H1 (cell line): Measurements from ENCODE around the gene KLHL29. TPM values are rescaled to one million over a fixed set of nuclear protein-coding genes. Genes with fewer than 3 reads are reported as not detected.

ENCODE experiments used
- CTCF ChIA-PET: fragments of 300-600 bp; sonication (Branson Sonifier 250); formaldehyde crosslinking; loops from one replicate; lab custom pipeline; 2021; ENCODE audit not compliant: partially characterized antibody; lab: Charles Lee
- POLR2A ChIA-PET: fragments of 300-600 bp; sonication (Branson Sonifier 250); formaldehyde crosslinking; loops from one replicate; lab custom pipeline; 2021; ENCODE audit warnings: inconsistent platforms; ENCODE audit not compliant: partially characterized antibody; lab: Charles Lee
- DNase-seq, 2 experiments: peaks; one replicate each; pipeline versions ENCODE4 v3.0.0 to v3.0.0-alpha.2; 2010 to 2022; ENCODE audit warnings: low spot score in 2 of 2, low read depth in 1 of 2, mixed read lengths in 1 of 2
- FAIRE-seq: peaks from 2 replicates; lab custom pipeline; 2011; peaks lifted over from hg19 to GRCh38; lab: Jason Lieb, UNC
- H2AFZ ChIP-seq: 2 replicates; pipeline ENCODE4 v1.8.1; 2012; ENCODE audit warnings: low read length, inconsistent platforms
- H2AK5ac ChIP-seq: 2 replicates; pipeline ENCODE4 v1.6.1; 2013; ENCODE audit warnings: low read depth, low read length
- H2BK120ac ChIP-seq: replicated peaks from 2 replicates; pipeline ENCODE3; 2013; ENCODE audit warnings: low read depth, low read length, inconsistent platforms
- H2BK12ac ChIP-seq: 2 replicates; pipeline ENCODE4 v1.6.1; 2013; ENCODE audit warnings: low read depth, low read length
- H2BK15ac ChIP-seq: 2 replicates; pipeline ENCODE4 v1.6.1; 2013; ENCODE audit warnings: low read length
- H2BK20ac ChIP-seq: 2 replicates; pipeline ENCODE4 v1.6.1; 2013; ENCODE audit warnings: low read length
- H2BK5ac ChIP-seq: 2 replicates; pipeline ENCODE4 v1.6.1; 2013; ENCODE audit warnings: low read depth, low read length
- H3K14ac ChIP-seq: 2 replicates; pipeline ENCODE4 v1.6.1; 2013; ENCODE audit warnings: inconsistent platforms; ENCODE audit not compliant: insufficient read length
- H3K18ac ChIP-seq: 2 replicates; pipeline ENCODE4 v1.6.1; 2013; ENCODE audit warnings: low read length; ENCODE audit errors: extremely low read depth
- H3K23ac ChIP-seq: 2 replicates; pipeline ENCODE4 v1.6.1; 2013; ENCODE audit warnings: inconsistent platforms; ENCODE audit not compliant: insufficient read length
- H3K23me2 ChIP-seq: 2 replicates; pipeline ENCODE4 v1.6.1; 2013; ENCODE audit warnings: low read depth, low read length
- H3K27ac ChIP-seq: 2 replicates; pipeline ENCODE4 v1.6.1; 2011; ENCODE audit warnings: low read depth, low read length, inconsistent platforms
- H3K27me3 ChIP-seq, 4 experiments: replicated peaks in 1 of 4; 1 replicate in 1 of 4; 2 replicates in 3 of 4; pipeline versions ENCODE4 v1.6.1 to v1.8.1; 2011 to 2013; ENCODE audit warnings: low read length in 3 of 4, mild to moderate bottlenecking in 3 of 4, inconsistent platforms in 2 of 4, mixed read lengths in 2 of 4, moderate library complexity in 1 of 4; ENCODE audit not compliant: control insufficient read depth in 3 of 4, insufficient read depth in 3 of 4; ENCODE audit errors: extremely low read depth in 1 of 4
- H3K36me3 ChIP-seq, 4 experiments: 2 replicates each; pipeline versions ENCODE4 v1.6.1 to v1.8.1; 2011 to 2013; ENCODE audit warnings: mild to moderate bottlenecking in 4 of 4, low read length in 3 of 4, moderate library complexity in 2 of 4, control low read depth in 1 of 4, inconsistent platforms in 1 of 4; ENCODE audit not compliant: insufficient read depth in 4 of 4, control insufficient read depth in 2 of 4
- H3K4ac ChIP-seq: replicated peaks from 2 replicates; pipeline ENCODE3; 2013; ENCODE audit warnings: low read length, low read depth, mixed read lengths, inconsistent platforms; ENCODE audit not compliant: insufficient read length
- H3K4me1 ChIP-seq, 4 experiments: replicated peaks in 1 of 4; 1 replicate in 1 of 4; 2 replicates in 3 of 4; pipeline versions ENCODE4 v1.6.1 to v1.8.1; 2011 to 2013; ENCODE audit warnings: low read length in 3 of 4, inconsistent platforms in 2 of 4, mixed read lengths in 1 of 4; ENCODE audit not compliant: insufficient read depth in 4 of 4, control insufficient read depth in 3 of 4
- H3K4me2 ChIP-seq, 2 experiments: 2 replicates each; pipeline versions ENCODE4 v1.6.1 to v1.8.1; 2011 to 2013; ENCODE audit warnings: low read depth in 2 of 2, low read length in 2 of 2, control low read depth in 1 of 2, inconsistent platforms in 1 of 2, mild to moderate bottlenecking in 1 of 2; ENCODE audit not compliant: insufficient read depth in 1 of 2
- H3K4me3 ChIP-seq, 4 experiments: fragments of 200-600, 300-600 bp in 1 of 4; sonication (generic), shearing (Covaris generic), sonication (Bioruptor Twin) in 1 of 4; 2 replicates each; pipeline versions ENCODE4 v1.5.1 to v1.8.1; 2011 to 2016; ENCODE audit warnings: low read length in 4 of 4, low read depth in 3 of 4, control low read depth in 2 of 4, inconsistent platforms in 2 of 4, mild to moderate bottlenecking in 2 of 4, mixed read lengths in 1 of 4, moderate library complexity in 1 of 4; ENCODE audit not compliant: insufficient read depth in 2 of 4; ENCODE audit errors: extremely low read depth in 1 of 4
- H3K56ac ChIP-seq: replicated peaks from 2 replicates; pipeline ENCODE3; 2013; ENCODE audit warnings: low read depth, mild to moderate bottlenecking, mixed read lengths, low read length, inconsistent platforms; ENCODE audit not compliant: insufficient read length
- H3K79me1 ChIP-seq: 2 replicates; pipeline ENCODE4 v1.6.1; 2013; ENCODE audit warnings: low read depth, low read length, control low read depth
- H3K79me2 ChIP-seq, 2 experiments: 2 replicates each; pipeline versions ENCODE4 v1.6.1 to v1.8.1; 2012 to 2013; ENCODE audit warnings: low read length in 2 of 2, mild to moderate bottlenecking in 2 of 2, inconsistent platforms in 1 of 2; ENCODE audit not compliant: insufficient read depth in 2 of 2, control insufficient read depth in 1 of 2
- H3K9ac ChIP-seq, 4 experiments: replicated peaks in 1 of 4; 1 replicate in 1 of 4; 2 replicates in 3 of 4; pipeline versions ENCODE4 v1.6.1 to v1.8.1; 2011 to 2013; ENCODE audit warnings: low read depth in 3 of 4, low read length in 3 of 4, control low read depth in 2 of 4, mild to moderate bottlenecking in 2 of 4, moderate library complexity in 2 of 4, inconsistent platforms in 1 of 4; ENCODE audit errors: extremely low read depth in 1 of 4
- H3K9me3 ChIP-seq, 2 experiments: 2 replicates each; pipeline versions ENCODE4 v1.6.1 to v1.8.1; 2012 to 2013; ENCODE audit warnings: mild to moderate bottlenecking in 2 of 2, moderate library complexity in 2 of 2, control low read depth in 1 of 2, inconsistent platforms in 1 of 2, low read depth in 1 of 2, low read length in 1 of 2, mixed read lengths in 1 of 2; ENCODE audit not compliant: insufficient read depth in 2 of 2
- H4K20me1 ChIP-seq, 2 experiments: replicated peaks in 1 of 2; 2 replicates each; pipeline versions ENCODE3 to v1.8.1; 2011 to 2013; ENCODE audit warnings: inconsistent platforms in 2 of 2, low read length in 2 of 2, mild to moderate bottlenecking in 1 of 2; ENCODE audit not compliant: insufficient read depth in 2 of 2, control insufficient read depth in 1 of 2
- H4K5ac ChIP-seq: 2 replicates; pipeline ENCODE4 v1.6.1; 2013; ENCODE audit warnings: low read length, low read depth, mixed read lengths, inconsistent platforms; ENCODE audit not compliant: insufficient read length
- H4K8ac ChIP-seq: 2 replicates; pipeline ENCODE4 v1.8.0; 2013; ENCODE audit warnings: mild to moderate bottlenecking, moderate library complexity, low read length, inconsistent platforms; ENCODE audit not compliant: insufficient read depth; ENCODE audit errors: extremely low read depth
- H4K91ac ChIP-seq: replicated peaks from 2 replicates; pipeline ENCODE3; 2013; ENCODE audit warnings: low read length, mixed read lengths, inconsistent platforms; ENCODE audit not compliant: insufficient read length
- CHD2 ChIP-seq: IDR thresholded peaks from 2 replicates; pipeline ENCODE4 v1.6.1; 2012; ENCODE audit warnings: low read length, improper control_type of control experiment
- CREB1 ChIP-seq: IDR thresholded peaks from 2 replicates; pipeline ENCODE4 v1.6.1; 2012; ENCODE audit warnings: inconsistent platforms
- EZH2 ChIP-seq: fragments of 200-600 bp; sonication (generic); IDR thresholded peaks from 2 replicates; pipeline ENCODE4 v1.7.1; 2012; ENCODE audit warnings: low read depth, mild to moderate bottlenecking, moderate library complexity, low read length, inconsistent platforms; ENCODE audit not compliant: severe bottlenecking
- JUN ChIP-seq: IDR thresholded peaks from 2 replicates; pipeline ENCODE4 v1.6.1; 2011; ENCODE audit warnings: low read depth, mild to moderate bottlenecking, improper control_type of control experiment, low read length
- KDM5A ChIP-seq: fragments of 200-600 bp; IDR thresholded peaks from 2 replicates; pipeline ENCODE4 v1.7.1; 2012; ENCODE audit warnings: mild to moderate bottlenecking, low read length, inconsistent platforms, mixed read lengths
- POU5F1 ChIP-seq: IDR thresholded peaks from 2 replicates; pipeline ENCODE4 v1.6.1; 2011; ENCODE audit warnings: low read depth, mild to moderate bottlenecking, low read length, moderate library complexity
- RXRA ChIP-seq: IDR thresholded peaks from 2 replicates; pipeline ENCODE4 v1.6.1; 2011; ENCODE audit warnings: low read depth, mild to moderate bottlenecking, low read length, moderate library complexity; ENCODE audit not compliant: insufficient read depth
- SAP30 ChIP-seq: fragments of 300-600 bp; sonication (generic); IDR thresholded peaks from 2 replicates; pipeline ENCODE4 v1.7.1; 2012; ENCODE audit warnings: low read length, moderate library complexity, mild to moderate bottlenecking, inconsistent platforms; ENCODE audit not compliant: insufficient read depth, insufficient replicate concordance
- SIRT6 ChIP-seq: IDR thresholded peaks from one replicate; pipeline ENCODE4 v1.7.1; 2012; ENCODE audit warnings: low read length, inconsistent platforms
- SP2 ChIP-seq: IDR thresholded peaks from 2 replicates; pipeline ENCODE4 v1.6.1; 2012; ENCODE audit warnings: mild to moderate bottlenecking, low read length, inconsistent platforms
- SRF ChIP-seq: IDR thresholded peaks from 2 replicates; pipeline ENCODE4 v1.6.1; 2011; ENCODE audit warnings: mild to moderate bottlenecking, low read depth, low read length, moderate library complexity
- TAF1 ChIP-seq: IDR thresholded peaks from 2 replicates; pipeline ENCODE4 v1.6.1; 2011; ENCODE audit warnings: mild to moderate bottlenecking, low read depth, low read length
- TCF12 ChIP-seq: IDR thresholded peaks from 2 replicates; pipeline ENCODE4 v1.6.1; 2011; ENCODE audit warnings: low read depth, mild to moderate bottlenecking, low read length
- polyA plus RNA-seq, 7 experiments: library from polyadenylated mRNA; depleted of rRNA in 3 of 7; stranded (reverse) in 5 of 7; unstranded in 2 of 7; fragments of >200 nt in 5 of 7; fragments of 200-250 nt in 2 of 7; gene quantifications; 1 replicate in 5 of 7; 2 replicates in 1 of 7; 4 replicates in 1 of 7; pipeline versions ENCODE4 v1.2.1 to v1.2.3, GENCODE V29; 2011 to 2013; ENCODE audit warnings: missing spikeins in 2 of 7, mixed read lengths in 2 of 7
- total RNA-seq: library from RNA; stranded (reverse); fragmentation: NEBNext Ultra II Directional; extraction: Animal tissue kit (Norgen Biotek cat#: 25700); gene quantifications from 2 replicates; pipeline ENCODE4 v1.2.1, GENCODE V29; 2021
- TF ChIP-seq, protein P1 (sequence below), 3 experiments: IDR thresholded peaks; 1 replicate in 2 of 3; 2 replicates in 1 of 3; pipeline versions ENCODE4 v1.5.1 to v1.6.1; 2011; ENCODE audit warnings: low read length in 3 of 3, mild to moderate bottlenecking in 3 of 3, inconsistent platforms in 2 of 3, low read depth in 1 of 3, moderate library complexity in 1 of 3; ENCODE audit not compliant: insufficient read depth in 1 of 3; ENCODE audit errors: control extremely low read depth in 1 of 3

The KLHL29 gene
- total and polyA plus RNA-seq, 2 of the 8 experiments (the other 6 are each of a cell fraction or from before 2014, with no cell fraction given), result 1.1 to 4.7 TPM

DNA sequence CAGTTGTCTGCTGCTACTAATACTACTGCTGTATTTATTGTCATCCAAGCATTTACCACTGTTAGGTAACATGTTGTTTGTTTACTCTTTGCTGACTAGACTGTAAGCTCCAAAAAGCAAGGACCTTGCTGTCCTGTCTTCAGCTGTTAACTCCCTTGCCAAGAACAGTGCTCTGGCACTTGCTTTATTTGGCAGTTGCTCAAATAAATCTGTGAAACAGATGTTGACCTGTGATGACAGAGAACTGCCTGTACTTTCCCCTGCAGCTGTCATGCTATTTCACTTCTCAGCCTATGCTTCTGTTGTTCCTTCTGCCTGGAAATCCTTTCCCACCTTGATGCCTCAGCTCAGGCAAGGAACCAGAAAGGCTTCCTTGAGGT lies 360.7 kb downstream of the KLHL29 start:
- H2BK120ac ChIP-seq, result no peak overlapping the region
- H2BK20ac ChIP-seq, result no peak overlapping the region
- no peak overlapping the region for H2BK15ac ChIP-seq
- no peak overlapping the region for H2BK12ac ChIP-seq
- H3K23ac ChIP-seq, result no peak overlapping the region
- FAIRE-seq (no peak), DNase-seq (no peak)
- no peaks in the 10 kb centered on the region for H3K79me1 ChIP-seq
- H3K23me2 ChIP-seq, result no peaks in the 10 kb centered on the region; the same call in 1 of the 2 replicates
- no peak overlapping the region for H3K9ac ChIP-seq
- CTCF ChIA-PET, result interaction anchor here (0.6 kb wide), 1 partner anchor 79 kb away, joined by 3 read pairs; no protein-coding TSS in a partner anchor
- no peak overlapping the region for H4K8ac ChIP-seq
- no peak overlapping the region for H4K5ac ChIP-seq
- H3K14ac ChIP-seq, result no peak overlapping the region
- H2AK5ac ChIP-seq, result no peak overlapping the region
- no peaks in the 10 kb centered on the region for H3K79me2 ChIP-seq
- no peak overlapping the region for H3K18ac ChIP-seq
- no peak overlapping the region for H3K4ac ChIP-seq
- no peaks in the 10 kb centered on the region for H3K4me1 ChIP-seq
- no peak overlapping the region for H2BK5ac ChIP-seq
- H3K4me3 ChIP-seq, result no peak overlapping the region
- H3K56ac ChIP-seq, result no peak overlapping the region
- H3K9me3 ChIP-seq, result no peaks in the 10 kb centered on the region
- peaks cover 0 to under 1% (median 0%) of the 10 kb centered on the region in 4 experiments; a peak in 1 of 8 replicates for H3K36me3 ChIP-seq
- H4K91ac ChIP-seq, result no peak overlapping the region
- H3K27me3 ChIP-seq, result no peaks in the 10 kb centered on the region; a peak in 1 of 7 replicates
- H3K4me2 ChIP-seq, result no peak overlapping the region
- H3K27ac ChIP-seq, result no peak overlapping the region
- POLR2A ChIA-PET, result no interaction called here
- H2AFZ ChIP-seq, result no peak overlapping the region
- no peaks in the 10 kb centered on the region for H4K20me1 ChIP-seq
- TF ChIP-seq TCF12 (no peak), CREB1 (no peak), TAF1 (no peak), KDM5A (no peak), SIRT6 (no peak), CHD2 (no peak), RXRA (no peak), SP2 (no peak), SAP30 (no peak), JUN (no peak), POU5F1 (no peak), SRF (no peak), EZH2 (no peak)
- TF ChIP-seq, protein P1, sequence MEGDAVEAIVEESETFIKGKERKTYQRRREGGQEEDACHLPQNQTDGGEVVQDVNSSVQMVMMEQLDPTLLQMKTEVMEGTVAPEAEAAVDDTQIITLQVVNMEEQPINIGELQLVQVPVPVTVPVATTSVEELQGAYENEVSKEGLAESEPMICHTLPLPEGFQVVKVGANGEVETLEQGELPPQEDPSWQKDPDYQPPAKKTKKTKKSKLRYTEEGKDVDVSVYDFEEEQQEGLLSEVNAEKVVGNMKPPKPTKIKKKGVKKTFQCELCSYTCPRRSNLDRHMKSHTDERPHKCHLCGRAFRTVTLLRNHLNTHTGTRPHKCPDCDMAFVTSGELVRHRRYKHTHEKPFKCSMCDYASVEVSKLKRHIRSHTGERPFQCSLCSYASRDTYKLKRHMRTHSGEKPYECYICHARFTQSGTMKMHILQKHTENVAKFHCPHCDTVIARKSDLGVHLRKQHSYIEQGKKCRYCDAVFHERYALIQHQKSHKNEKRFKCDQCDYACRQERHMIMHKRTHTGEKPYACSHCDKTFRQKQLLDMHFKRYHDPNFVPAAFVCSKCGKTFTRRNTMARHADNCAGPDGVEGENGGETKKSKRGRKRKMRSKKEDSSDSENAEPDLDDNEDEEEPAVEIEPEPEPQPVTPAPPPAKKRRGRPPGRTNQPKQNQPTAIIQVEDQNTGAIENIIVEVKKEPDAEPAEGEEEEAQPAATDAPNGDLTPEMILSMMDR (IDR thresholded peaks at IDR 0.05; ENCODE audit: control extremely low read depth in 1 of 3, insufficient read depth in 1 of 3, low read depth in 1 of 3, low read length in 3 of 3), result no peak
